ENCODE data around the gene RALGDS.
"Not testable (repeated sequence)": the region's sequence is repeated elsewhere in the genome, so short reads cannot be mapped to it uniquely, and the experiment has no call there.

RALGDS gene

DNA sequence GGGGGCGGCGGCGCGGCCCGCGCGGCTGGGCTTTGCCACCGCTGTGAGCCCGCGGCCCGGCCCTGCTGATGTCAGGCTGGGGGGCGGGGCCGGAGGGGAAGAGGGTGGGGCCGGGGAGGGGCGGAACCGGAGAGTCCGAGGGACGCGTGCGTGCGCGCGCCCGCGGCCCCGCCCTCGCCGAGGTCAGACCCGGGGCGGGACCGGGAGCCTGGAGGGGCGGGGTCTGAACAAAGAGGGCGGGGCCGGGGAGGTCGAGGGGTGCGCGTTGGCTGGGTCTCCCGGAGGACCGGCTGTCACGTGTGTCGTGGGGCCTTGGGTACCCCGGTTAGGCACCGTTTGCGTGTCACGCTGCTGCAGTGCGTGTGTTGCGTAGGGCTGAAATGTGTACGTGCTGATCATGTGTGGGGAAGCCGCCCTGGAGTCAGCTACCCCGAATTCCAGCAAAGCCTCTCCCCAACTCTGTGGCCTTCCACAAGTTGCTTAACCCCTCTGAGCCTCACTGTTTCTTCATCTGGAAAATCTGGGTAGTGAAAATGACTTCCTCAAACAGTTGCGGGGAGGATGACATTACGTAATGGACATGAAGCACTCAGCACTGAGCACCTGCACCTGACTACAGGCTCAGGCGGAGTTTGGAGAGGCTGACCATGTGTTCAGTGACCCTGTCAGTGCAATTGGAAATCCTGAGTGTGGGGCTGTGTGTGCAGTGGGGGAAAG lies at the start of gene RALGDS:
Gene RALGDS (minus strand): TSS at position 43 of the 717 bp plus-strand sequence. CDS start 86 bp downstream, outside the sequence.
- Histone ChIP-seq H3K27ac (ENCODE audit: low read depth, low read length) (no peak within 1 kb of the TSS), H3K27me3 (ENCODE audit: insufficient read depth, low read length) (no peaks in the 10 kb centered on the region), H3K36me3 (ENCODE audit: insufficient read depth, low read length) (no peaks in the 10 kb centered on the region), H3K4me1 (ENCODE audit: control insufficient read depth, insufficient read depth, low read length, unreplicated experiment) (peaks cover 32% of the 10 kb centered on the region), H3K79me2 (ENCODE audit: control insufficient read depth, insufficient read depth, low read length, unreplicated experiment) (no peaks in the 10 kb centered on the region), H3K4me3 (ENCODE audit: low read depth, low read length) (peak within 1 kb of the TSS; percentile 81), H2AFZ (ENCODE audit: low read length, unreplicated experiment) (no peak within 1 kb of the TSS)

DNA sequence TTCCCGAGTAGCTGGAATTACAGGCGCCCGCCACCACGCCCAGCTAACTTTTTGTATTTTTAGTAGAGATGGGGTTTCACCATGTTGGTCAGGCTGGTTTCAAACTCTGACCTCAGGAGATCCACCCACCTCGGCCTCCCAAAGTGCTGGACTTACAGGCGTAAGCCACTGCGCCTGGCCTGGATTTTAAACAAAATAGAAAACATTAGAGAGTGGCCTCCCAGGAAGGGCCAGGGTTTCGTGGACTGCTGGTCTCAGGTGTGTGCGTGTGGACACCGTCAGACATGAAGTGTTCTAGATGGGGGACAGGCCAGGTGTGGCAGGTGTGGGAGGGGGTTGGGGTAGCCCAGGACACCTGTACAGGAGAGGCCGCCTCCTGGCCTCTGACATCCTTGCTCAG lies 49.7 kb upstream of the RALGDS start:
- no peak overlapping the region for H2AFZ ChIP-seq (ENCODE audit: low read length, unreplicated experiment)
- H3K36me3 ChIP-seq (ENCODE audit: insufficient read depth, low read length) = no peaks in the 10 kb centered on the region
- H3K27ac ChIP-seq (ENCODE audit: low read depth, low read length) = no peak overlapping the region
- H3K27me3 ChIP-seq (ENCODE audit: insufficient read depth, low read length) = peaks cover 44% of the 10 kb centered on the region
- H3K79me2 ChIP-seq (ENCODE audit: control insufficient read depth, insufficient read depth, low read length, unreplicated experiment) = no peaks in the 10 kb centered on the region
- H3K4me1 ChIP-seq (ENCODE audit: control insufficient read depth, insufficient read depth, low read length, unreplicated experiment) = no peaks in the 10 kb centered on the region
- H3K4me3 ChIP-seq (ENCODE audit: low read depth, low read length) = no peak overlapping the region

DNA sequence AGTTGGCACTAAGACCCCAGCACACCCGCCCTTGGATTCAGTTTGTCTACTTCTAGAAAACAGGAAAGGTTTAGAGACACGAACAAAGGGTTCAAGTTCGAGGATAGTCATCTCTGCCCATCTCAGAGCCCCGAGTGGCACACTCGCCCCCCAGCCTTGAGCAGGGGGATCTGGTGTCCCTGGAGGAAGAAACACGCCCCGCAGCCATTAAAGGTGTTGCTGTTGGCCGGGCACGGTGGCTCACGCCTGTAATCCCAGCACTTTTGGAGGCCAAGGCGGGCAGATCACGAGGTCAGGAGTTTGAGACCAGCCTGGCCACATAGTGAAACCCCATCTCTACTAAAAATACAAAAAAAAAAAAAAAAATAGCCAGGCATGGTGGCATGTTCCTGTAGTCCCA lies 48.6 kb upstream of the RALGDS start:
- H2AFZ ChIP-seq (ENCODE audit: low read length, unreplicated experiment); H3K27ac ChIP-seq (ENCODE audit: low read depth, low read length); H3K4me1 ChIP-seq (ENCODE audit: control insufficient read depth, insufficient read depth, low read length, unreplicated experiment); H3K36me3 ChIP-seq (ENCODE audit: insufficient read depth, low read length); H3K4me3 ChIP-seq (ENCODE audit: low read depth, low read length); H3K79me2 ChIP-seq (ENCODE audit: control insufficient read depth, insufficient read depth, low read length, unreplicated experiment): not testable (repeated sequence)
- peaks cover 35% of the 10 kb centered on the region for H3K27me3 ChIP-seq (ENCODE audit: insufficient read depth, low read length)

DNA sequence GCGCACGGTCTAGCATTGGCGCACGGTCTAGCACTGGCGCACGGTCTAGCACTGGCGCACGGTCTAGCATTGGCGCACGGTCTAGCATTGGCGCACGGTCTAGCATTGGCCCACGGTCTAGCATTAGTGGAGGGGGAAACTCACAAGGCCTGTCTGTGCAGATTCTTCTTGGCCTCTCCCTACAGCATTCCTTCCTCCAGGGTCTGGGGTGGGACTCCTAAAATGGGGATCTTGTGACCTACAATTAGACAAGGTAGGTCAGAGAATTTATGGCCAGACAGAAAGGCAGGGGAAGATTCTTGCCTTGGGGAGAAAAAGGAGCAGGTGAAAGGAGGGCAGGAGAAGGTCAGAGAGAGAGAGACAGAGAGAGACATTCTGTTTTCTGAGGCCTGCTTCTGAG lies 48.1 kb upstream of the RALGDS start:
- no peak overlapping the region for H2AFZ ChIP-seq (ENCODE audit: low read length, unreplicated experiment)
- no peak overlapping the region for H3K27ac ChIP-seq (ENCODE audit: low read depth, low read length)
- H3K27me3 ChIP-seq (ENCODE audit: insufficient read depth, low read length) = peaks cover 29% of the 10 kb centered on the region
- H3K36me3 ChIP-seq (ENCODE audit: insufficient read depth, low read length) = no peaks in the 10 kb centered on the region
- H3K4me1 ChIP-seq (ENCODE audit: control insufficient read depth, insufficient read depth, low read length, unreplicated experiment) = no peaks in the 10 kb centered on the region
- no peak overlapping the region for H3K4me3 ChIP-seq (ENCODE audit: low read depth, low read length)
- no peaks in the 10 kb centered on the region for H3K79me2 ChIP-seq (ENCODE audit: control insufficient read depth, insufficient read depth, low read length, unreplicated experiment)

DNA sequence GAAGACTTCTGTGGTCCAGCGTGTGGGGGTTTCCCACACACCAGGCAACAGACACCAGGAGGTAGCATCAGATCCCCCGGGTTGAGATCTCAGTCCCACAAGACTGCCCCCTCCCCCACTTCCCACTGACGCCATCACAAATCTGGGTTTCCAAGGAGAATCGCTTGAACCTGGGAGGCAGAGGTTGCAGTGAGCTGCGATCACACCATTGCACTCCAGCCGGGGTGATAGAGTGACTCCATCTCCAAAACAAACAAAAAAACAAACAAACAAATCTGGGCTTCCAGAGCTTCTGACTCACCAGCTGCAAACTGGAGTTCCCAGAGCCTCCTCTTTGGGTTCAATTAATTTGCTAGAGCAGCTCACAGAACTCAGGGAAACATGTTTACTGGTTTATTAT lies 47.4 kb upstream of the RALGDS start:
- H3K4me3 ChIP-seq (ENCODE audit: low read depth, low read length) = no peak overlapping the region
- H3K4me1 ChIP-seq (ENCODE audit: control insufficient read depth, insufficient read depth, low read length, unreplicated experiment) = no peaks in the 10 kb centered on the region
- no peak overlapping the region for H3K27ac ChIP-seq (ENCODE audit: low read depth, low read length)
- H2AFZ ChIP-seq (ENCODE audit: low read length, unreplicated experiment) = no peak overlapping the region
- no peaks in the 10 kb centered on the region for H3K36me3 ChIP-seq (ENCODE audit: insufficient read depth, low read length)
- H3K27me3 ChIP-seq (ENCODE audit: insufficient read depth, low read length) = peaks cover 22% of the 10 kb centered on the region
- no peaks in the 10 kb centered on the region for H3K79me2 ChIP-seq (ENCODE audit: control insufficient read depth, insufficient read depth, low read length, unreplicated experiment)

DNA sequence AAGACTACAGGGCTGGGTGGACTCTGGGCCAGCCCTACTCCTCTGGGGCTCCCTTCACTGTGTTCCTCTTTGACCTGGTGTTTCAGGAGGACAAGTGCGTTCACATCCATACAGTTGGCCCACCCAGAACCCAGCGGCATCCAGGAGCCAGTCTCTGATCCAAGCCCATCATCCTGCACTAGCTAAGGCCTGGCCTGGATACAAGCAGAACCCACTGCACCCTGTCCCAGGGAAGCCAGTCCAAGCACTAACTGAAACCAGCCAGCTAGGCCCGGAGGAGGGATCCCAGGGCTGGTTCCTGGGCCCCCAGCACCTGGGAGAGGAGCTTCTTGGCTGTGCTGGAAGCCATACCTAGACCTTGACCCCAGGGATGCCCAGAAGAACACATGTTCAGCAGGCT lies 46.7 kb upstream of the RALGDS start:
- Histone ChIP-seq H3K27ac (ENCODE audit: low read depth, low read length) (no peak overlapping the region), H3K36me3 (ENCODE audit: insufficient read depth, low read length) (no peaks in the 10 kb centered on the region), H2AFZ (ENCODE audit: low read length, unreplicated experiment) (no peak overlapping the region), H3K4me3 (ENCODE audit: low read depth, low read length) (no peak overlapping the region), H3K27me3 (ENCODE audit: insufficient read depth, low read length) (peaks cover 21% of the 10 kb centered on the region), H3K4me1 (ENCODE audit: control insufficient read depth, insufficient read depth, low read length, unreplicated experiment) (no peaks in the 10 kb centered on the region), H3K79me2 (ENCODE audit: control insufficient read depth, insufficient read depth, low read length, unreplicated experiment) (no peaks in the 10 kb centered on the region)

DNA sequence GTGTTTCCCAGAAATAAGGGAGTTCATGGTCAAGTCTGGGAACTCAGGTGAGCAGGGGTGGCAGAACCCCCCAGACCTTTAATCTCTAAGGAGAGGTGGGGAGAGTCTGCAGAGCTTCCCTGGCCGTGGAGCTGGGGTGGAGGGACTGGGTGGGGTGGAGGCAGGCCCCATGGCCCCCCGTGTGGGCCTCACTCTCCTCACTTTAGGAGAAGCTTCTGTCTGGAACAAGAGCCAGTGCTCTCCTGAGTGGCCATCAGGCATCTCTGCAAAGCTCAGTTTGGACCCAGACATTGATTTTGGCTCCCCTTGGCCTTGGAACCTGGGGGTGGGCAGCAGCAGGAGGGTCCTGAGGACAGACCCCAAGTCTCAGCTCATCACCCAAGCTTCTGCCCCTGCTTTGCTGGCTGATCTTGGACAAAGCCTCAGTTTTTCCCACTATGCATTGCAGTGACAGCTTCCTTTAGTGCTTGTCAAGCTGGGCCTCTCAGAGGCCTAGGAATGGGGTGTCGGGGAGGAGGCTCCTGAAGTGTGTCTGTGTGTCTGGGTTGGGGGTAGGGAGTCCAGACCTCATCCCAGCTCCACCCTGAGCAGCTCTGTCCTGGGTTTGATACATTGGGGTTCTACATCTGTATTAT lies 46.2 kb upstream of the RALGDS start:
- Histone ChIP-seq H3K27ac (ENCODE audit: low read depth, low read length) (no peak overlapping the region), H3K79me2 (ENCODE audit: control insufficient read depth, insufficient read depth, low read length, unreplicated experiment) (no peaks in the 10 kb centered on the region), H2AFZ (ENCODE audit: low read length, unreplicated experiment) (no peak overlapping the region), H3K4me3 (ENCODE audit: low read depth, low read length) (no peak overlapping the region), H3K27me3 (ENCODE audit: insufficient read depth, low read length) (peaks cover 17% of the 10 kb centered on the region), H3K4me1 (ENCODE audit: control insufficient read depth, insufficient read depth, low read length, unreplicated experiment) (no peaks in the 10 kb centered on the region), H3K36me3 (ENCODE audit: insufficient read depth, low read length) (no peaks in the 10 kb centered on the region)

DNA sequence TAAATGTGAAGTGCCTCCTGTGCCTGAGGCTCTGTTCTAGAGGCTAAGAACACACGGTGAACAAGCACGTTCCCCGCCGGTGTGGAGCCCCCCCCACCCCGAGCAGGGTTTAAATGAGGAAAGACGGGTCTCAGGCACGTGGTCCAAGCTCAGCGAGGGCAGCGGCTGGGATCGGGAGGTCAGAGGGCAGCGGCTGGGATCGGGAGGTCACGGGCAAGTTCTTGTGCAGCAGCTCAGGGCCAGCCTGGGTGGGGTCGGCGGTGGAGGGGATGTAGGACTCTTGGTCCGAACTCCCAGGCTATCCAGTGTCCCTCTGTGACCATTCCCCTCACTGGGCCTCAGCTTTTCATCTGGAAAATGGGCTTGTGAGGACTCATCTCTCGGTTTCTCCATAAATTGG lies 45.4 kb upstream of the RALGDS start:
- H2AFZ ChIP-seq (ENCODE audit: low read length, unreplicated experiment) = no peak overlapping the region
- H3K36me3 ChIP-seq (ENCODE audit: insufficient read depth, low read length) = no peaks in the 10 kb centered on the region
- H3K4me3 ChIP-seq (ENCODE audit: low read depth, low read length) = no peak overlapping the region
- H3K27ac ChIP-seq (ENCODE audit: low read depth, low read length) = no peak overlapping the region
- H3K79me2 ChIP-seq (ENCODE audit: control insufficient read depth, insufficient read depth, low read length, unreplicated experiment) = no peaks in the 10 kb centered on the region
- peaks cover 9% of the 10 kb centered on the region for H3K27me3 ChIP-seq (ENCODE audit: insufficient read depth, low read length)
- H3K4me1 ChIP-seq (ENCODE audit: control insufficient read depth, insufficient read depth, low read length, unreplicated experiment) = no peaks in the 10 kb centered on the region

DNA sequence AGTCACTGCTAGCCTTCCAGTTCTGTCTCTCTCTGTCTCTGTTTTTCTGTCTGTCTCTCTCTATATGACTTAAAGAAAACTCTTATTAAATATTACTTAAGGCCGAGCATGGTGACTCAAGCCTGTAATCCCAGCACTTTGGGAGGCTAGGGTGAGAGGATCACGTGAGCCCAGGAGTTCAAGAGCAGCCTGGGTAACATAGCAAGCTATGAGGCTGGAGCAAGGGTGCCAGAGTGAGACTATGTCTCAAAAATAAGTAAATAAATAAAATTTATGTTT lies 44.4 kb upstream of the RALGDS start:
- Histone ChIP-seq H3K79me2 (ENCODE audit: control insufficient read depth, insufficient read depth, low read length, unreplicated experiment) (no peaks in the 10 kb centered on the region), H3K4me1 (ENCODE audit: control insufficient read depth, insufficient read depth, low read length, unreplicated experiment) (no peaks in the 10 kb centered on the region)

DNA sequence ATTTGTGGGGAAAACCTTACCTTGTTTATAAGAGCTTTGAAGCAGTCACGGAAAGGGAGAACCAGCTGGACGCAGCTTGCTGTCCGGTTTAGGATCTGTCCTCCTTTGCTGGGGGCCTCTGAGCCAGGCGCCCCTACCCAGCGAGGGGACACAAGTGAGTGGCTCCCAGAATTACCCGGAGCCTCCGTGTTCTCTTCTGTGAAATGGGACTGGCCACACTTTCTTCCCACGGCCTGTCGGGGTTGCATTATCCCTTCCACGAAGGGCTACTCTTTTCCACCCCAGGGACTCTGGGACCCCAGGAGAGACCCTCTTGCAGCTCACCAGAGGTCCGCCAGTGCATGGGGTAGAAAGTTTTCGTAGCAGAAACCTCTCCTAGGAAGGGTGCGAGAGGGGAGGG lies 43.2 kb upstream of the RALGDS start:
- no peaks in the 10 kb centered on the region for H3K4me1 ChIP-seq (ENCODE audit: control insufficient read depth, insufficient read depth, low read length, unreplicated experiment)
- H3K27ac ChIP-seq (ENCODE audit: low read depth, low read length) = no peak overlapping the region
- H3K36me3 ChIP-seq (ENCODE audit: insufficient read depth, low read length) = no peaks in the 10 kb centered on the region
- 0 out of 2 replicates have a peak, but pooled peaks cover 6% of the 10 kb centered on the region for H3K27me3 ChIP-seq (ENCODE audit: insufficient read depth, low read length)
- no peak overlapping the region for H2AFZ ChIP-seq (ENCODE audit: low read length, unreplicated experiment)
- H3K4me3 ChIP-seq (ENCODE audit: low read depth, low read length) = peak overlapping the region; percentile 82
- no peaks in the 10 kb centered on the region for H3K79me2 ChIP-seq (ENCODE audit: control insufficient read depth, insufficient read depth, low read length, unreplicated experiment)

More for the DNA sequence above, 44.4 kb upstream of the RALGDS start:
- no peaks in the 10 kb centered on the region for H3K36me3 ChIP-seq (ENCODE audit: insufficient read depth, low read length)
- H2AFZ ChIP-seq (ENCODE audit: low read length, unreplicated experiment) = no peak overlapping the region
- 0 out of 2 replicates have a peak, but pooled peaks cover 6% of the 10 kb centered on the region for H3K27me3 ChIP-seq (ENCODE audit: insufficient read depth, low read length)
- no peak overlapping the region for H3K27ac ChIP-seq (ENCODE audit: low read depth, low read length)
- H3K4me3 ChIP-seq (ENCODE audit: low read depth, low read length) = no peak overlapping the region

DNA sequence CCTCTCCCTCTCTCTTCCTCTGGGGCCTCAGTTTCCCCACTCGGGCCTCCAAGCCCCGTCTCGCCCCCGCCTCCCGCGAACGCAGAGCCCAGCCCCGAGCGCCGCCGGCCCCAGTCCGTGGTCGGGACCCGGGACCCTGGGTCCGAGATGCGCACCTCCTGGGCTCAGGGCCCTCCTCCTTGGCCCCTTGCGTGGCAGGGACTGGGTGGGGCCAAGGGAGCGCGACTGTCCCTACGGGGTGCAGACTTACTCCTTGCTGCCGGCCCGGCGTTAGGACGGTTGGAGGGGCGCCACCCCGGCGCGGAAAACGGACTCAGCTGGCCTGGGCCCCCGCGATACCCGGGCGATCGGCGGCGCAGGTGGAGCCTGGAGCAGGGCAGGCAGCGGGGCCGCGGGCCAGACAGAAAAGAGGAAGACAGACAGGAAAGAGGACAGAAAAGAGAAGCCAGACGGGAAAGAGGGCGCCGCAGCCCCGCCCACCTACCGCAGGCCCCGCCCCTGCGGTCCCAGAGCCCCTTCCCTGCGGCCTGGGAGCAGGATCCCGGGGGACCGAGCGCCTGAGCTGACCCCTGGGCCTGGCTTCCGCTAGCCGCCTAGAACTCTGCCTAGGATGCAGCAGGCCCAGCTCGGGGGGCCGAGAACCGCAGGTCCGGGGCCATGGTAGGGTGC lies 42.6 kb upstream of the RALGDS start, which contains the start of gene GBGT1:
Gene GBGT1 (minus strand): TSS at position 411 of the 669 bp plus-strand sequence. CDS start 1,502 bp downstream, outside the sequence.
- Histone ChIP-seq H3K79me2 (ENCODE audit: control insufficient read depth, insufficient read depth, low read length, unreplicated experiment) (no peaks in the 10 kb centered on the region), H3K4me3 (ENCODE audit: low read depth, low read length) (peak within 1 kb of the TSS; percentile 82), H2AFZ (ENCODE audit: low read length, unreplicated experiment) (peak within 1 kb of the TSS; percentile 59), H3K27ac (ENCODE audit: low read depth, low read length) (no peak within 1 kb of the TSS), H3K36me3 (ENCODE audit: insufficient read depth, low read length) (no peaks in the 10 kb centered on the region), H3K27me3 (ENCODE audit: insufficient read depth, low read length) (0 out of 2 replicates have a peak, but pooled peaks cover 6% of the 10 kb centered on the region), H3K4me1 (ENCODE audit: control insufficient read depth, insufficient read depth, low read length, unreplicated experiment) (no peaks in the 10 kb centered on the region)

All from ACC112 (cell line).